GDM1 (cell line): ENCODE data around the gene SNAPC4.
"Not testable (repeated sequence)": the region's sequence is repeated elsewhere in the genome, so short reads cannot be mapped to it uniquely, and the experiment has no call there.

Experiments used
- DNase-seq: peaks from one replicate; lab custom pipeline; 2025; lab: John Stamatoyannopoulos, UW

Gene SNAPC4

GRCh38 chr9:136354592-136355085, 45.3 kb downstream of the SNAPC4 start:
- no peak for DNase-seq

DNA sequence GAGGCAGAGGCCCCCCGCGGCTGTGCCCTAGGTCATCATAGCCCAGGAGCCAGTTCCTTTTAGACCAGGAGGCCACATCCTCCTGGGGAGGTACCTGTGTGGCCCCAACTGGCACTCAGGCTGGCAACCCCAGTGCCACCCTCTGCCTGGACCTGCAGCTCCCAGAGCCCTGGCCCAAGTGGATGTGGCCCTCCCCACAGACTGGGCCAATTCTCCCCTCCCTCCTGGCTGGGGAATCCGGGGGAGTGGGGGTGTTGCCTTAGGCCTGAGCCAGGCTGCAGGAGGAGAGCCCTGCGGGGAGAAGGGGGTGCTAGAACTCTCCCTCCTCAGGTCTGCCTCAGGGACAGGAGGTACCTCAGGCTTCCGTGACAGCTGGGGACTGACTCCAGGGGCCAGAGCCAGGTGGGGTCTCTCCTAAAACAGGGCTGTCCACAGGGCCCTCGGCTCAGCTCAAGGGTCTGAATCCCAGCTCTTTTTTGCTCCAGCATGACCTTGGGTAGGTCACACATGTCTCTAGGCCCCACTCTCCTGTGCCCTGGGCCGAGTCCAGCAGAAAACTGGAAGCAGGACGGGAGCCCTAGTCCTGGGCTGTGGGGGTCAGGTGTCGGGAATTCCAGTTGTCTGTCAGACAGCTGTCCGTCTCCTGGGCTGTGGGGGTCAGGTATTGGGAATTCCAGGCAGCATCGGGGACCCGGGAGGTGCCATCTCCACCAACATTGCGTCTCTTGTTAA, 46.0 kb downstream of the SNAPC4 start:
- no peak for DNase-seq

DNA sequence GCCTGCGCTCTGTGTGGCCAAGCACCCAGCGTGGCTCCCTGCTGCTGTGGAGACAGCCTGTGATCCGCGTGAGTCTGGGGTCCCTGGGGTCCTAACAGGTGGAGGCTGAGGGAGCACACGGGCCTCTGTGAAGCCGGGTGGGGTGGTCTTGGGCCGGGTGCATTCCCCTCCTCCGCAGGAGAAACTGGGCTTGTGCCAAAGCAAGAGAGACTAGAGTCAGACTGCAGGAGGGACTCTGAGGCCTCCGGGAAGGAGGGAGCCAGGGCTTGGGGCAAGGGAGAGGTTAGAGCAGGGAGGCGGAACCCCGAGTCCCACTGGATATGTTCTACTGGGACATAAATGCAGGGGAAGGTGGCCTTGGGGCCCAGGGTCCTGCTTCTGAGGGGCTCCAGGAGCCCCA, 46.9 kb downstream of the SNAPC4 start:
- no peak for DNase-seq

DNA sequence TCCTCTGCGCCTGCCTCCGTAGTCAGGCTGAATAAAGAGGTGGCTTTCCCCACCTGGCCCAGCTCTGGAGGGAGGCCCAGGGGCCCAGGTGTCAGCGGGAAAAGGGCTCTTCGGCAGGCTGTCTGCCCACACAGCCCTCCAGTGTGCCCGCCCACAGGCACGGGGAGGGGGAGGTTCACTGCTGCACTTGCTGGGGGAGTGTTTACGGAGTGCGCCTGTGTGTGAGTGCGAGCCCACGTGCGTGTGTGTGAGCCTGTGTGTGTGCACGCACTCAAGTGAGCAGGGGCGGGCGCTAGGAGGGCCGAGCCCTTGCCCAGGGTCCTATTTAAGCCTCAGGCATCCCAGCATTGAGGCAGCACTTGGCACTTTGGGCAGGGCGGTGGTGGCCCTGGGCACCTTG, 47.3 kb downstream of the SNAPC4 start:
- no peak for DNase-seq

GRCh38 chr9:136351868-136352267, 48.1 kb downstream of the SNAPC4 start:
- not testable (repeated sequence) for DNase-seq

GRCh38 chr9:136351252-136351800, 48.6 kb downstream of the SNAPC4 start:
- DNase-seq: no peak
